HCEC 1CT (cell line): Measurements from ENCODE around the gene MAOA.
"Not testable (repeated sequence)": the region's sequence is repeated elsewhere in the genome, so short reads cannot be mapped to it uniquely, and the experiment has no call there.

Source experiments
- DNase-seq: peaks from one replicate; pipeline ENCODE4 v3.0.0-alpha.2; 2017

MAOA gene

GRCh38 chrX:43718546-43718945 lies 62.4 kb downstream of the MAOA start:
- no peak for DNase-seq

DNA sequence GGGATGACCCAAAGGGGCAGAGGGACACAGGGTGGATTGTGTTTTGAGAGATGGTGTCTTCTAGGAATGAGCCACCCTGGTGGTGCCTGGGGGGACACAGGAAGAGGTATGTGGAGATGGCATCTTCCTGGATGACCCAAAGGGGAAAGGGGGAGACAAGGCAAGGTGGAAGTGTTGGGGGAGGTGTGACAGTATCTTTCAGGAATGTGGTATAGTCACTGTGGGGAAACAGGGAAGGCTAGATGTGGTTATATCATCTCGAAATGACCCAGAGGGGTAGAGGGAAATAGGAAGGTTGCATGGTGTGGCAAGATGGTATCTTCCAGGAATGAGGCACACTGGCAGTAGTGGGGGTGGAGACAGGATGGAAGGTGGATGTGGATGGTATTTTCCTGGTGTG lies 62.9 kb downstream of the MAOA start:
- no peak for DNase-seq

DNA sequence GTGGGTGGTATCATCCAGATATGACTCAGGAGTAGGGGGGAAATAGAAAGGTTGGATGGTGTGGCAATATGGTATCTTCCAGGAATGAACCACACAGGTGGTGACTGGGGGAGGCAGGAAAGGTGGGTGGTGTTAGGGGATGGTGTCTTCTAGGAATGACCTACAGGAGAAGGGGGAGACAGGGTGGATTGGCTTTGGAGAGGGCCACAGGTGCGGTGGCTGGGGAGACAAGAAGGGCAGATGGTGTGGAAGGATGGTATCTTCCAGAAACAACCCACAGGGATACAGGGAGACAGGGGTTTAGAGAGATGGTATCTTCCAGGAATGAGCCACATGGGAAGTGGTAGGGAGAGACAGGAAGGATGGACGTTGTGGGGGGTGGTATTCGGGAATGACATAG lies 64.0 kb downstream of the MAOA start:
- no peak for DNase-seq

DNA sequence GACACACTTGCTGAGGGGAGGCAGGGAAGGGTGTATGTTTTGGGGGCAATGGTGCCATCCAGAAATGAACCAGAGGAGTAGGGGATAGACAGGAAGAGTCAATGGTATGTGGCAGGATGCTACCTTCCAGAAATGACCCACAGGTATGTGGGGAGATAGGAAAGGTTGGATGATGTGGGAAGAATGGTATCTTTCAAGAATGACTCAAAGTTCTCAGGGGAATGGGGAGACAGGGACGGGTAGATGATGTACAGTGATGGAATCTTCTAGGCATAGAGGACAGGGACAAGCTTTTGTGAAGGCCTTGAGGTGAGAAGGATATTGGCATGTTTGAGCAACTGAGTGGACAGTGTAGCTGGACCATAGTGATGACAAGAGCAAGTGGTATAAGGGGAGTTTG lies 64.9 kb downstream of the MAOA start:
- DNase-seq = no peak

GRCh38 chrX:43725227-43725626 lies 69.1 kb downstream of the MAOA start:
- DNase-seq = not testable (repeated sequence)

GRCh38 chrX:43727254-43727653 lies 71.2 kb downstream of the MAOA start:
- not testable (repeated sequence) for DNase-seq

DNA sequence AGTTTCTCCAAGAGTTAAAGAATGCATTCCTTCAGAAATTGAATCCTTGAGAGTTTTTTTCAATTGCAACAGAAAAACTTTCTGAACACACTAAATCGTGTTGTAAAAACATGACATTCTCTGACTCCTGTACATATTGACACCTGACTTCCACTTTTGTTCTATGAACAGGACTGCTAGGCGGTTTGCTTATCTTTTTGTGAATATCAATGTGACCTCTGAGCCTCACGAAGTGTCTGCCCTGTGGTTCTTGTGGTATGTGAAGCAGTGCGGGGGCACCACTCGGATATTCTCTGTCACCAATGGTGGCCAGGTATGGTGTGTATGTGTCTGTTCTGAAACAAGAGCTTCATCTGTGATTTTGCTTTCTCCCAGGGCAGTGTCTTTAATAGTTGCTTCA lies 71.9 kb downstream of the MAOA start:
- DNase-seq = no peak

- no peak for DNase-seq
These were observed 72.9 kb downstream of the MAOA start for GRCh38 chrX:43728966-43729365.

GRCh38 chrX:43731086-43731485 lies 75.0 kb downstream of the MAOA start:
- no peak for DNase-seq

- DNase-seq = no peak
These were observed 77.6 kb downstream of the MAOA start for GRCh38 chrX:43733699-43734098.

DNA sequence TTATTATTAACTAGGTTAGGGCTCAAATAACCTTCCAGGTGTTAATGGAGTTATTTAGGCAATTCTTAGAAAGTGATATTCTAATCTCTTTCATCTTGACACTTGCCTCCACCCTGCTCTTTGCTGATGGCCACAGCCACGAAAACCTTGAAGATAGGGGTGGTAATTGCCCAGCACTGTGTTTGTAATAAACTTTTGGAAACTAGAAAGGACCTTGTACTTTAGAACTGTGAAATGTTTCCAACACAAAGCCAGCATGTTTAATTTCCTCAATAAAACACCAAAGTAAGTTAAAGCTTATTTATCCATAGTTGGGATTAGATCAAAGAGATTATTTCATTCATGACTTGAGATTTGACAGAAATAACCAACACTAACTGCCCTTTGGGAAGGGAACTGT lies 78.3 kb downstream of the MAOA start:
- no peak for DNase-seq

- DNase-seq = no peak
These were observed 79.4 kb downstream of the MAOA start for GRCh38 chrX:43735534-43735933.

DNA sequence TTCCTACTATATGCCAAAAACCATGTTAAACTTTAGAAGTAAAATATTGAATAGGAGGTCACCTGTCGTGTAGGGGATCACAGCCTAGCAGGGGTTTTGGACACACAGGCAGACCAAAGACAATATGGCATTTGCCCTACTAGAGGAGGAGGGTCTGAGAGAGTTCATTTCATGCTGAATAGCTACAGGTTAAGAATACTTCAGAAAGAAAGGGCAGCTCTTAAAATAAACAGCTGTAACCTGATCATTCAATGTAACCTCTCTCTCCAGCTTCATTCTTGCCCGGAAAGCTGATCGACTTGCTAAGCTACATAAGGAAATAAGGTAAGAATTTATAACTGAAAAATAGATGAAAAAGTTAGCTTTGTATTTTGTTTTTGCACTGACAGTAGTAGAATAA lies 79.9 kb downstream of the MAOA start:
- DNase-seq = no peak

- peak; percentile 33 for DNase-seq
These were observed 85.9 kb downstream of the MAOA start for GRCh38 chrX:43741843-43742573.

DNA sequence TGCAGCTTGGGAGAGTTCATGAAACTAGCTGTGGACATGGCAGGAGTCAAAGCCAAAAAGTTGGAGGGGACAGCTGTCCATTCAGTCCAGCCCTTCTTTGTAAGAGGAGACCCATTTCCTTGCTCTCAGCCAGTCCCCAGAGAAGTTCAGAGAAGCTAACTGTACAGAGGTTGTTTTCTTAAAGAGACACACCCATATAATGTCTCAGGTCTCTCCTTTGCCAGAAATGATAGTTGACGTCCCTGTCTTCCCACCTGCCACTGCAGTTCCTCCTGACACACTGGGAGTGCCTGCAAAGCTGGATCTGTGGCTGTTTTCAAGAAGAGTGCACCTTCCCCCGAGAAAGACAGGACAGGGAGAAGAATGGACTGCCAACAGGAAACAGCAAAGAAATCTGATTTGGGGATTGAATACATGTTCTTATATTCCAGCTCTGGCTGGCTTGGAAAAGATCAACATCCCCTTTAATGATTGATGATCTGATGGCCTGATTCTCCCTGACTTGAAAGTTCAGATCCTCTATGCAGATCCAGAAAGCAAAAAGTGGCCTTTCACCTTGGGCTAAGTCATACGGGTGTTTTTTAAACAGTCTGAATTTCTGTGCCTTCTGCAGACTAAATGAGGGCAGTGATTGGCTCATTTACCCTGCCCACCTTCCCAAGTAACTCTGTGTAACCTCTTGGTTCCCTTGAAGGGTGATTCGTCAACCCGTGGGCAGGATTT lies 87.2 kb downstream of the MAOA start:
- no peak for DNase-seq

- no peak for DNase-seq
These were observed 88.2 kb downstream of the MAOA start for GRCh38 chrX:43744284-43744683.

GRCh38 chrX:43745938-43746721 lies 90.0 kb downstream of the MAOA start:
- DNase-seq = no peak

- no peak for DNase-seq
These were observed 91.4 kb downstream of the MAOA start for GRCh38 chrX:43747476-43747875.

GRCh38 chrX:43750248-43750676 lies 94.2 kb downstream of the MAOA start:
- peak; percentile 66 for DNase-seq

GRCh38 chrX:43753637-43754036 lies 97.5 kb downstream of the MAOA start:
- DNase-seq = peak; percentile 17

- no peak for DNase-seq
These were observed 100.0 kb downstream of the MAOA start for GRCh38 chrX:43756076-43756475.

DNA sequence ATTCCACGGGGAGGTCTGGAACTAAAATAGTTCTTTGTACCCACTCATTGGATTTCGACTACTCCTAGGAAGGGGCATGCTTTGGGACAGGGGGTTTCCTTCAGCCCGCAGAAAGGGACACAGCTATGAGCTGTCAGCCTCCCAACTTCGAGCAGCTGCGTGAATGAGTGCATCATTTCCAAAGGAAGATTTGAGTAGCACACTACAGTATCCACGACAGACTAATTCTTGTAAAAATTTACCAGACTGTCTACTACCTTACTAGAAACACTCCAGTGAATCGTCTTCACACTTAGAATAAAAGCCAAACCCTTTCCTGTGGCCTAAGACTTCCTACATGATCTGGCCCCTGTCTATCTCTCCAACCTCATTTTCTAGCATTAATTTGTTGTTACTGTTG lies 101.9 kb downstream of the MAOA start:
- DNase-seq = no peak

GRCh38 chrX:43785930-43786591 lies 130.0 kb downstream of the MAOA start:
- no peak for DNase-seq
